KMS-11 (cell line): ENCODE measurements around the gene MIEN1.

Source experiments
- H2AFZ ChIP-seq: fragments of 200-600 bp; sonication (generic); 2 replicates; pipeline ENCODE4 v1.6.1; 2016; ENCODE audit warnings: antibody characterized with exemption, mixed run types, low read depth
- H3K27ac ChIP-seq: fragments of 200-600 bp; sonication (generic); 2 replicates; pipeline ENCODE4 v1.6.1; 2016; ENCODE audit warnings: mild to moderate bottlenecking, mixed run types
- H3K27me3 ChIP-seq: fragments of 200-600 bp; sonication (generic); 2 replicates; pipeline ENCODE4 v1.6.1; 2017; ENCODE audit warnings: mild to moderate bottlenecking, low read depth, mixed run types, moderate library complexity; ENCODE audit not compliant: insufficient read depth
- H3K36me3 ChIP-seq: fragments of 200-600 bp; sonication (generic); 2 replicates; pipeline ENCODE4 v1.6.1; 2017; ENCODE audit warnings: mild to moderate bottlenecking, mixed run types; ENCODE audit not compliant: insufficient read depth
- H3K4me1 ChIP-seq: fragments of 200-600 bp; sonication (generic); 2 replicates; pipeline ENCODE4 v1.6.1; 2016; ENCODE audit warnings: mild to moderate bottlenecking, low read depth, mixed run types; ENCODE audit not compliant: poor library complexity, severe bottlenecking
- H3K4me2 ChIP-seq: fragments of 200-600 bp; sonication (generic); 2 replicates; pipeline ENCODE4 v1.7.0; 2016; ENCODE audit warnings: mild to moderate bottlenecking, mixed run types
- H3K4me3 ChIP-seq: fragments of 200-600 bp; sonication (generic); IDR thresholded peaks from 2 replicates; pipeline ENCODE4 v1.6.1; 2017; ENCODE audit warnings: low read depth, low read length, mixed read lengths; ENCODE audit not compliant: insufficient read depth
- H3K79me2 ChIP-seq: fragments of 200-600 bp; sonication (generic); 2 replicates; pipeline ENCODE4 v1.6.1; 2016; ENCODE audit warnings: low read depth, mixed run types; ENCODE audit not compliant: insufficient read depth
- H3K9ac ChIP-seq: fragments of 200-600 bp; sonication (generic); 2 replicates; pipeline ENCODE4 v1.6.1; 2016; ENCODE audit warnings: mild to moderate bottlenecking, mixed run types
- H4K20me1 ChIP-seq: fragments of 200-600 bp; sonication (generic); 2 replicates; pipeline ENCODE4 v1.6.1; 2016; ENCODE audit warnings: mild to moderate bottlenecking, mixed run types; ENCODE audit not compliant: insufficient read depth
- CTCF ChIP-seq: fragments of 200-600 bp; sonication (generic); conservative IDR thresholded peaks from 2 replicates; pipeline ENCODE4 v1.6.1; 2017; ENCODE audit warnings: low read depth, mild to moderate bottlenecking, antibody characterized with exemption, low read length, moderate library complexity, mixed read lengths

Gene MIEN1

GRCh38 chr17:39709998-39710964 is 20.1 kb downstream of the MIEN1 start:
- TF ChIP-seq CTCF: no peak
- no peaks in the 10 kb centered on the region for H3K79me2 ChIP-seq
- H3K4me2 ChIP-seq: no peak overlapping the region
- H3K4me3 ChIP-seq: no peak overlapping the region
- H3K4me1 ChIP-seq: peaks cover 20% of the 10 kb centered on the region
- H3K27me3 ChIP-seq: no peaks in the 10 kb centered on the region
- H3K9ac ChIP-seq: no peak overlapping the region
- H4K20me1 ChIP-seq: no peaks in the 10 kb centered on the region
- H3K27ac ChIP-seq: no peak overlapping the region
- H2AFZ ChIP-seq: no peak overlapping the region
- H3K36me3 ChIP-seq: no peaks in the 10 kb centered on the region

- Histone ChIP-seq H3K9ac (no peak overlapping the region), H3K79me2 (no peaks in the 10 kb centered on the region), H2AFZ (no peak overlapping the region), H3K36me3 (no peaks in the 10 kb centered on the region), H3K27ac (no peak overlapping the region), H3K4me1 (peaks cover 29% of the 10 kb centered on the region), H3K4me3 (no peak overlapping the region), H4K20me1 (no peaks in the 10 kb centered on the region), H3K27me3 (no peaks in the 10 kb centered on the region), H3K4me2 (no peak overlapping the region)
- TF ChIP-seq CTCF: no peak
Observed at GRCh38 chr17:39709319-39709997, 20.9 kb downstream of the MIEN1 start.

- H3K9ac ChIP-seq: no peak overlapping the region
- H3K4me1 ChIP-seq: peaks cover 54% of the 10 kb centered on the region
- H3K27me3 ChIP-seq: no peaks in the 10 kb centered on the region
- H3K79me2 ChIP-seq: no peaks in the 10 kb centered on the region
- H3K36me3 ChIP-seq: no peaks in the 10 kb centered on the region
- TF ChIP-seq CTCF: no peak
- no peaks in the 10 kb centered on the region for H4K20me1 ChIP-seq
- no peak overlapping the region for H3K27ac ChIP-seq
- H2AFZ ChIP-seq: no peak overlapping the region
- no peak overlapping the region; the same call in 1 of the 2 replicates for H3K4me2 ChIP-seq
- H3K4me3 ChIP-seq: no peak overlapping the region
Observed at GRCh38 chr17:39706921-39707337, 23.4 kb downstream of the MIEN1 start.

- Histone ChIP-seq H4K20me1 (no peaks in the 10 kb centered on the region), H3K79me2 (no peaks in the 10 kb centered on the region), H3K9ac (no peak overlapping the region), H3K27ac (no peak overlapping the region), H3K4me2 (no peak overlapping the region), H2AFZ (no peak overlapping the region), H3K4me1 (peaks cover 59% of the 10 kb centered on the region), H3K27me3 (no peaks in the 10 kb centered on the region), H3K4me3 (no peak overlapping the region), H3K36me3 (no peaks in the 10 kb centered on the region)
- no peak for TF ChIP-seq CTCF
Observed at GRCh38 chr17:39706383-39706782, 23.9 kb downstream of the MIEN1 start.
